Left ventricle myocardium inferior (tissue), 1 donor: ENCODE results near the gene TPH1. TPM values are rescaled to one million over a fixed set of nuclear protein-coding genes. Genes with fewer than 3 reads are reported as not detected.

Source experiments
- DNase-seq: peaks from one replicate; pipeline ENCODE4 v3.0.0-alpha.2; 2020
- H3K27ac ChIP-seq: fragments of 200-600 bp; replicated peaks from 2 replicates; pipeline ENCODE4 v1.8.0; 2021
- H3K27me3 ChIP-seq: fragments of 200-600 bp; 2 replicates; pipeline ENCODE4 v1.8.0; 2021; ENCODE audit warnings: low read depth
- H3K36me3 ChIP-seq: fragments of 200-600 bp; 2 replicates; pipeline ENCODE4 v1.8.0; 2021
- H3K4me1 ChIP-seq: fragments of 200-600 bp; 2 replicates; pipeline ENCODE4 v1.8.0; 2021
- H3K4me3 ChIP-seq: fragments of 200-600 bp; 2 replicates; pipeline ENCODE4 v1.8.0; 2021; ENCODE audit warnings: mild to moderate bottlenecking, moderate library complexity
- H3K9me3 ChIP-seq: fragments of 200-600 bp; replicated peaks from 2 replicates; pipeline ENCODE4 v1.8.0; 2021
- CTCF ChIP-seq: fragments of 200-600 bp; IDR thresholded peaks from 2 replicates; pipeline ENCODE4 v1.8.0; 2021; ENCODE audit warnings: antibody characterized with exemption, mild to moderate bottlenecking, borderline replicate concordance
- intact Hi-C: fragments of 100-400 bp; cut with micrococcal nuclease; formaldehyde crosslinking; loops from one replicate; pipeline ENCODE4 v1.11.0; 2022
- total RNA-seq: library from RNA; stranded (reverse); fragmentation: NEBNext Ultra II Directional; extraction: Animal tissue kit (Norgen Biotek cat#: 25700); gene quantifications from one replicate; pipeline ENCODE4 v1.2.1, GENCODE V29; 2021
- donor health status: DM: no; HTN: yes; CAD: no; lungs with severe emphysema.

Gene TPH1
- total RNA-seq, 1 donor from 2014 or later: not detected

GRCh38 chr11:18067372-18067771, 21.3 kb upstream of the TPH1 start:
- DNase-seq: no peak
- Histone ChIP-seq H3K27me3 (no peaks in the 10 kb centered on the region), H3K9me3 (no peaks in the 10 kb centered on the region), H3K4me3 (no peak overlapping the region), H3K27ac (no peak overlapping the region), H3K4me1 (no peaks in the 10 kb centered on the region), H3K36me3 (no peaks in the 10 kb centered on the region)
- intact Hi-C loops: no loop called here
- TF ChIP-seq CTCF: no peak

GRCh38 chr11:18066626-18067025, 20.6 kb upstream of the TPH1 start:
- Histone ChIP-seq H3K27ac (no peak overlapping the region), H3K27me3 (no peaks in the 10 kb centered on the region), H3K36me3 (no peaks in the 10 kb centered on the region), H3K4me1 (no peaks in the 10 kb centered on the region), H3K4me3 (no peak overlapping the region), H3K9me3 (no peaks in the 10 kb centered on the region)
- DNase-seq: no peak
- intact Hi-C loops: no loop called here
- TF ChIP-seq CTCF: no peak

- H3K9me3 ChIP-seq: no peaks in the 10 kb centered on the region
- H3K27ac ChIP-seq: no peak overlapping the region
- no peaks in the 10 kb centered on the region for H3K36me3 ChIP-seq
- DNase-seq: no peak
- no peak overlapping the region for H3K4me3 ChIP-seq
- no peaks in the 10 kb centered on the region for H3K27me3 ChIP-seq
- intact Hi-C loops: no loop called here
- no peak for TF ChIP-seq CTCF
- no peaks in the 10 kb centered on the region for H3K4me1 ChIP-seq
These were observed 19.5 kb upstream of the TPH1 start for GRCh38 chr11:18065572-18065971.

- DNase-seq: no peak
These were observed 18.5 kb upstream of the TPH1 start for GRCh38 chr11:18064450-18065054.

GRCh38 chr11:18063862-18064434, 17.9 kb upstream of the TPH1 start:
- intact Hi-C loops: no loop called here
- Histone ChIP-seq H3K27ac (no peak overlapping the region), H3K4me3 (no peak overlapping the region), H3K9me3 (no peaks in the 10 kb centered on the region), H3K27me3 (no peaks in the 10 kb centered on the region), H3K36me3 (no peaks in the 10 kb centered on the region), H3K4me1 (no peaks in the 10 kb centered on the region)
- DNase-seq: no peak
- TF ChIP-seq CTCF: no peak

More at GRCh38 chr11:18064450-18065054, 18.5 kb upstream of the TPH1 start:
- Histone ChIP-seq H3K27ac (no peak overlapping the region), H3K9me3 (no peaks in the 10 kb centered on the region), H3K4me3 (no peak overlapping the region), H3K4me1 (no peaks in the 10 kb centered on the region), H3K36me3 (no peaks in the 10 kb centered on the region), H3K27me3 (no peaks in the 10 kb centered on the region)
- no peak for TF ChIP-seq CTCF
- intact Hi-C loops: no loop called here
